ENCODE measurements around the gene RPL39L. TPM values are rescaled to one million over a fixed set of nuclear protein-coding genes. Genes with fewer than 3 reads are reported as not detected.

The RPL39L gene
- total RNA-seq, 4 donors from 2014 or later: 1.5 TPM; not detected in 3

GRCh38 chr3:187077085-187077484 is 62.2 kb downstream of the RPL39L start:
- Histone ChIP-seq H3K27me3 (no peaks in the 10 kb centered on the region), H3K4me1 (peaks cover 0 to 4% (median 1%) of the 10 kb centered on the region in 4 donors), H3K9me3 (no peaks in the 10 kb centered on the region), H3K27ac (no peak overlapping the region), H3K4me3 (no peak overlapping the region), H3K36me3 (peaks cover 0 to 13% (median 0%) of the 10 kb centered on the region in 3 donors)
- DNase-seq: no peak
- no peak for TF ChIP-seq CTCF (IDR thresholded peaks at IDR 0.05)
- no peak for TF ChIP-seq POLR2A (IDR thresholded peaks at IDR 0.05)

DNA sequence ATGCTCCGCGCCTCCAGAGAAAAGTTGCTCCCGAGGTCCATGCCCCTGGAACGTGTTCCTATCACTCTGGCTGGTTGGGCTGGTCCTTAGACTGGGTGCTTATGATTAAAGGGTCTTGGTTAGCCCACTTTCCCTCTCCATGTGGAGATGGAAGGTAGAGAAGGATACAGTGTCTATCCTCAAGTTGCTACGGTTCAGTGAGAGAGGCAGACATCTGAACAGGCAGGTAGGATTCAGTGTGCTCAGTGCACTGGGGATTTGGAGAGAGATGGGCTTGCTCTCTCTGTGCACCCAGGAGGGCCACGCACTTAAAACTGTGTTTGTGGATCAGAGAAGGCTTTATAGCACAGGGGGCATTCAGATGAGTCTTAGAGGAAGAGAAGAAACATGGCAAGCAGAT is 63.0 kb downstream of the RPL39L start:
- no peak for TF ChIP-seq POLR2A (IDR thresholded peaks at IDR 0.05)
- Histone ChIP-seq H3K9me3 (no peaks in the 10 kb centered on the region), H3K4me3 (no peak overlapping the region), H3K4me1 (peaks cover 0 to 7% (median 3%) of the 10 kb centered on the region in 4 donors), H3K27ac (no peak overlapping the region), H3K27me3 (no peaks in the 10 kb centered on the region), H3K36me3 (peaks cover 0 to 13% (median 0%) of the 10 kb centered on the region in 3 donors)
- no peak for DNase-seq

- TF ChIP-seq CTCF (IDR thresholded peaks at IDR 0.05) (no peak), POLR2A (IDR thresholded peaks at IDR 0.05) (no peak)
- no peak for DNase-seq
- Histone ChIP-seq H3K27me3 (no peaks in the 10 kb centered on the region), H3K4me1 (peaks cover 0 to 7% (median 3%) of the 10 kb centered on the region in 4 donors), H3K36me3 (peaks cover 0 to 13% (median 0%) of the 10 kb centered on the region in 3 donors), H3K4me3 (no peak overlapping the region), H3K27ac (no peak overlapping the region), H3K9me3 (no peaks in the 10 kb centered on the region)
Observed at GRCh38 chr3:187074846-187075245, 64.5 kb downstream of the RPL39L start.

DNA sequence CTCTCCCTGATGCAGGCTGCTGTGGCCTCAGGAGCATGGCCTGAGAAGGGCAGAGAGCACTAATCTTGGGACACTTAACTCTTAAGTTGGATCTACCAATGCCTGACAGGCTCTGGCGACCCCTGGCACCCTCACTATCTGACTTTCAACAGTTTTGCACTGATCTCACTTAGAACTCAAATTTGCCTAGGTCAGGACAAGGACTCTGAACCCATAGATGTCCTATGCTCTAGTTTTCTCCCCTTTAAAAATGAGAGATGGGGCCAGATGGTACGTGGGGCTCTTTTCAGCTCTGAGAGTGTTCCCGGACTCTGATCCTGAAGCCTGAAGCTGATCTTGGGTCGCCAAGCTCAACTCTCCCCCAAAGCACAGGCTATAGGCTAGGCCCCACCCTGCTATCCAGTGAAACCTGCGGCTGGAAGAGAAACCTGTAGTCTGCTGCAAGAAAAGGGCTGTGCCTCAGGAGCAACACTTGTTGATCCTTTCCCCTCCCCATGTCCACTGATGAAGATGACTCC is 65.7 kb downstream of the RPL39L start:
- no peak for TF ChIP-seq CTCF (IDR thresholded peaks at IDR 0.05)
- no peak for TF ChIP-seq POLR2A (IDR thresholded peaks at IDR 0.05)
- DNase-seq: no peak

GRCh38 chr3:187072511-187072910 is 66.8 kb downstream of the RPL39L start:
- no peak overlapping the region for H3K4me3 ChIP-seq
- peak in 1 of 3 donors; percentile 68 for DNase-seq
- no peaks in the 10 kb centered on the region for H3K27me3 ChIP-seq
- H3K27ac ChIP-seq: peak overlapping the region in 2 of 4 donors; percentile 51 to 60
- H3K9me3 ChIP-seq: no peaks in the 10 kb centered on the region
- TF ChIP-seq CTCF (IDR thresholded peaks at IDR 0.05) (no peak), POLR2A (IDR thresholded peaks at IDR 0.05) (no peak)
- peaks cover 0 to 7% (median 3%) of the 10 kb centered on the region in 4 donors for H3K4me1 ChIP-seq
- H3K36me3 ChIP-seq: peaks cover 0 to 13% (median 0%) of the 10 kb centered on the region in 3 donors

More for the DNA sequence above, 65.7 kb downstream of the RPL39L start:
- H3K9me3 ChIP-seq: no peaks in the 10 kb centered on the region
- no peak overlapping the region for H3K27ac ChIP-seq
- H3K4me3 ChIP-seq: no peak overlapping the region
- peaks cover 0 to 13% (median 0%) of the 10 kb centered on the region in 3 donors for H3K36me3 ChIP-seq
- no peaks in the 10 kb centered on the region for H3K27me3 ChIP-seq
- H3K4me1 ChIP-seq: peaks cover 0 to 7% (median 3%) of the 10 kb centered on the region in 4 donors

- Histone ChIP-seq H3K4me1 (peaks cover 0 to 7% (median 3%) of the 10 kb centered on the region in 4 donors), H3K9me3 (no peaks in the 10 kb centered on the region), H3K36me3 (peaks cover 0 to 13% (median 0%) of the 10 kb centered on the region in 3 donors), H3K27me3 (no peaks in the 10 kb centered on the region), H3K4me3 (no peak overlapping the region), H3K27ac (peak overlapping the region in 2 of 4 donors; percentile 51 to 60)
- DNase-seq: no peak
- no peak for TF ChIP-seq POLR2A (IDR thresholded peaks at IDR 0.05)
- TF ChIP-seq CTCF (IDR thresholded peaks at IDR 0.05): no peak
Observed at GRCh38 chr3:187072102-187072501, 67.2 kb downstream of the RPL39L start.

Other genes with a start within 250 kb of the RPL39L start
- 10 to 100 TPM in 3 of 4 donors, 1 to 10 TPM in 1; 3.7 to 96.6 (median 14.9) TPM for gene ST6GAL1, start 209.0 kb downstream of the RPL39L start, total RNA-seq
- not detected for gene RTP1, start 58.0 kb upstream of the RPL39L start, total RNA-seq
- gene MASP1, start 152.2 kb upstream of the RPL39L start, total RNA-seq: 1 to 10 TPM in 2 of 4 donors, under 1 TPM in 2; 0.70 to 4.2 (median 1.4) TPM
- gene RTP4, start 228.9 kb upstream of the RPL39L start, total RNA-seq: 10 to 100 TPM in 1 of 4 donors, 1 to 10 TPM in 3; 3.5 to 12.4 (median 5.6) TPM

Data from Peyer's patch (tissue), 4 donors.